NCI-H510A treated with DMSO at 0.1 percent for 48 hours (cell line): ENCODE results near the gene DHRS3.

Source experiments
- DNase-seq: peaks from one replicate; lab custom pipeline; 2025; lab: John Stamatoyannopoulos, UW

The DHRS3 gene

DNA sequence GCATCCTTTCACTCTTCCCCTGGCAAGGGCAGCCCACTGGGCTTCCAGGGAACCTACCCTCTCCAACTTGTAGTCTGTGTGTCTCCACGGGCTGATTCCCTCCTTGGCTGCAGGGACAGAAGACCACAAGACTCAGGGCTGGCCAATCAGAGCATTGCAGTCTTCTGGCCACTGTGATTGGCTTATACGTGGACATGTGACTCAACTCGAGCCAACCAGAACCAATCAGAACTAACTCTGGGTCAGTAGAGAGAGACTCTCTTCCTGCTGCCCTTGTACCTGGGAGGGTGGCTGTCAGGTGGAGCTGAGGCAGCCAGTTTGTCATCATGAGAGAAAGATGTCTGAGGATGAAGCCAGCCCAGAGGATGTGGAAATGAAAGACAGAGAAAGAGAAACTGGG, 64.0 kb downstream of the DHRS3 start:
- DNase-seq: no peak

DNA sequence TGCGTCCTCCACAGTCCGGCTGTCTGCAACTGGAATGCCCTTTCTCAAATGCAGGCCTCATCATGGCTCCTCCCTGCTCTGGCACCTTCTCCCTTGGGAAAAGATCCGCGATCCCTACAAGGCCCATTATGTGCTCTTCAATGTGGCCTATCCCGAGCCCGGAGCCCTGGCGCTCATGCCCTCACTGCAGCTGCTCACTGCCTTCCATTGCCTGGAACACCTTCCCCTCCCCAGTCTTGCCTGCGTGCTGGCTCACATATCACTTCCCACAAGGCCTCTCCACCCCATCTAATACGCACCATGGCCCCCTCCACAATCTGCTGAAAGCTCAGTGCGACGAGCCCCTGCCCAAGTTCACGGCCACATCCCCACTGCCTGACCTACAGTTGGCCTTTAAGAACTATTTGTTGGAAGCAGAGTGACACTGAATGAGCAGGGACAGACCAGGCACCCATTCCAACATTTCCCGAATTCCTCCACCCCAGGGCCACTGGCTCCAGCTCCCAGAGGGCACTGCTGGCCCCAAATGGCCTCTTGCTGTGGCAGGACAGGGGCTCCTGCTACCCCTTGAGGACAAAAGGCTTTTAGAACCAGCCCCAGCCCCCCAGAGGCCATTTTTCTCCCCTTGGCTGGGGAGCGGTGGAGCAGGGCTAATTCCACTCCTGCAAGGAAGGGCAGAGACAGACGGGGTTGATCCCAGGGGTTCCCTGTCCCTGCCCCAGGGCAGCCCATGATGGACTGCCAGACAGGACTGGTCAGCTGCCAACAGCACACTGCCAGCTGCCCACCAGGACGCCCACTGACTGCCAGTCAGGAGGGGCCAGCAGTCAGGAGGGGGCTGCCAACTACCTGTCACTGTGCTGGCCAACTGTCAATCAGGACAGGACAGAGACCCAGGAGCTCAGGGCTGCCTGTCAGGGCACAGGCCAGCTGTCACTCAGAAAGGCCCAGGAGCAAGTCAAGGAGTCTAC, 64.8 kb downstream of the DHRS3 start:
- DNase-seq: no peak

- no peak for DNase-seq
Observed at GRCh38 chr1:12552111-12552888, 65.7 kb downstream of the DHRS3 start.

DNA sequence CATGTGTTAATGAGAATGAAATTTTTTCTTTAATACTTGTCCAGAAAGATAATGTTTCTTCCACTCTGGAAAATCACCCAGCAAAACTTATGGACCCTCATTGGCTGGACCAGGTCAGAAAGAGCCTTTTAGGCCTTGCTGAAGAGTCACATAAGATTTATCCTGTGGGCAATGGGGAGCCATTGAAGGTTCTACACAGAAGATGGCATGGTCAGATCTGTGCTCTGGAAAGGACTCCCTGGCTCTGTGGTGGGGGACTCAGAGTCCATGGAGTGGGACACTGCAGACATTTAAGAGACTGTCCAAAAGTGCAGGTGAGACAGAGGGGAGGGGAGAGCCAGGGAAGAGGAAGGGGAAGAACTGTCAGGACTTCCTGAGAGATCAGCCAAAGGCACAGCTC, 66.4 kb downstream of the DHRS3 start:
- no peak for DNase-seq

- DNase-seq: peak; percentile 31
Observed at GRCh38 chr1:12549460-12550349, 68.3 kb downstream of the DHRS3 start.

- no peak for DNase-seq
Observed at GRCh38 chr1:12548973-12549459, 69.0 kb downstream of the DHRS3 start.

DNA sequence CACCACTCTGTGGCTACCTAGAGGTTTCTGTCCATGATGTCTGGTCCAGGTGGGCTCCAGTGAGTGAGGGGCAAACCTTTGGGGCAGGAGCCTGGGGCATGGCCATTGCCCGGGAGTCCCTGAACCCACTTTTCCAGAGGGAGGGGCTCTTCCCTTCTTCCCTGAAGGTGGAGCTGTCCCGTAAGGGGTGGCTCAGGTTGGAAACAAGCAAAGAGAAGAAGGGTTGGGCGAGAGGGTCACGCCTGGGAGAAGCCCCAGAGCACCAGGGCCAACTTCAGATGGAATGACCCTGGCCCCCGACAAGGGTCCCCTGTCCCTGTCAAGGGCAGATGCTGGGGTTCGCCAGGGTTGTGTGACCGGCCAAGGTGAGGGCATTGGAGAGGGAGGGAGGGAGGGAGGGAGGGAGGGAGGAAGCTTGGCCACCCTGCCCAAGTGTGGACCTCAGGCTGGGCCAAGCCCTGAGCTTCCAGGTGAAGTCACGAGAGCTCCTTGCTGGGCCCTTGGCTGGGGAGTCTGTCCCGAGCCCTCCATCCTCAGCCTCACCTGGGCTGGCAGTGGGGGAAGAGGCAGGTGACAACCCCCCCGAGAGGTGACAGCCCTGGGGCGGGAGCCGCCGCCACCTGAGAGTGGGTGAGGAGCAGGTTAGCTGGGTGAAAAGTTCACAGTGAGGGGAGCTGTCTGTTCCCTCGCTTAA, 69.6 kb downstream of the DHRS3 start:
- DNase-seq: no peak

- DNase-seq: no peak
Observed at GRCh38 chr1:12547586-12548225, 70.3 kb downstream of the DHRS3 start.

DNA sequence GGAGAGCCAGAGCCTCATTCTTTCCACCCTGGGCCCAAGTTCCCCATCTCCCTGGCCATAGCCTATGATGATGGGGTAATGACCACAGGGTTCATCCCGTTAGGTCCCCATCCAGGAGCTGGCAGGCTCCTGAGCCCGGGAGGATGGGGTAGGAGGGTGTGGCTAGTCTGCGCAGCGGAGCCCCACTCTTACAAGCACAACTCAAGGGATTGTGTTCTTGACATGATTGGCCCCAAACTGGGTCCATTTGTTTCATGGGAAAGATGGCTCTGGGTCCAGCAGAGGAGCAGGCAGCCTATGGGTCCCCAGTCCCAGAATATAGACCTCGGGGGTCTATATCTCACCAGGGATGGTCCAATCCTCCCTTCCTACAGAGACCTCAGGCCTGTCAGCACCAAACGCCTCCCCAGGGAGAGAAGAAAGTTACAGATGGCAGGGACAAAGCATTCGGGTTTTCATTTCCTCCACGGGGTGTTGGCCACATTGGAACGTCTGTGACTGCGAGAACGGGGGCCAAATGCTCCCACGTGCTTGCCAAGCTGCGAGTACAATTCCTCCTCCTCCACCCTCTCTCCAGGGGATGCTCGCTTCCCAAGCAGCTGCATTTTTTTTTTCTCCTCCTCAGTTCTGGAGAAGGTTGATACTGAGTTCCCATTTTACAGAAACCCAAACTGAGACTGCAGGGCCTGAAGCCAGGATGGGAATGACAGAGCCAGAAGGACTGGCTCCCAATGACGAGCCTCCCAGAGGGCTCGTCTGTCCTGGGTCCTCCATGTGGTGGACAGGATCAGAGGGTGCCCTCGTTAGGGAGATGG, 71.0 kb downstream of the DHRS3 start:
- no peak for DNase-seq

DNA sequence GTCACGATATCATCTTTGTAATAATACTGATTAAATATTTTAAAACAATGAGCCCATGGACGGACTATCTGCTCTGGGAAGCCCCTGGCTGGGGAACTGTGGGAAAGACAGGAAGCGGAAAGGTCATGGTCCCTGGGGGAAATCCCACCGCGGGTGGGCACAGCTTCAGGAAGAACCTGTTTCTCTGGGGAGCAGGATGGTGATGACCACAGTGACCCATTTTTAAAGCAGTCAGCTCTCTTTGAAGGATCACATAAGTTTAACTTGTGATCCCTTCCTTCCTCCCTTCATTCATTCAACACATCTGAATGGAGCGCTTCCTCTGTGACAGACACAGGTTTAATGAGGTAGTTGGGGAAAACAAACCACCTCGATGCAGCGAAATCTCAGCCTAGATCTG, 73.0 kb downstream of the DHRS3 start:
- DNase-seq: no peak

GRCh38 chr1:12544357-12544756, 73.7 kb downstream of the DHRS3 start:
- DNase-seq: no peak

DNA sequence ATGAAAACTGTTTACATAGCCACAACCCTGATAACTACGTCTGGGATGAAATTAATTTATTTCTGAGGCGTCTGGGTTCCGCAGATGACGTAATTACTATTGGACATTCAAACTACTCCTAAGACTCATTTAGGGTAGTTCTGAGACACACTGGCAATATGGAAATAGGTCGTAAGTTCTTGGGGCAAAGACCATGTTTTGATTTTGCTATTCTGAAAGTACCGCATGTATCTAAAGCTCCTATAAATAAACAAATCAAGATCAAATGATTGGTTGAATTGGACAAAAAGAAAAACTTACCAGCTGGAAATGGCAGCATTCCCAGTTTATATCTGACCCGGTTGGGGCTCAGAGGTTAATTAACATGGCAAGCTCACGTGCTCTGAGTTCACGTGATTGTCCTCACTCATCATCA, 74.3 kb downstream of the DHRS3 start:
- no peak for DNase-seq

GRCh38 chr1:12542616-12543592, 75.1 kb downstream of the DHRS3 start:
- DNase-seq: no peak

DNA sequence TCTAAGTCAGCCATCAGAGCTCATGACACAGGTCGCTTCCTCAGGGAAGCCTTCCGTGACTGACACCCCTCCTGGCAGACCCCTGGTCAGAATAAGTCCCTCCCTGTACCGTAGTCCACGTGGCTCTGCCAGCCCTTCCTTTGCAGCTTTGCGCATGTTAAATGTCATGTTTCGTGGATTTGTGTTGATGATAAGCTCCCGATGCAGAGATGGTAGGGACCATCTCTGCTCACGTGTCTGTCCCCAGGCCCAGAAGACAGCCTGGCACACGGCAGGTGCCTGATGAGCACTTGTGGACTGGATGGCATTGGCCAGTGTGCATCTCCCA, 75.9 kb downstream of the DHRS3 start:
- DNase-seq: no peak

- DNase-seq: no peak
Observed at GRCh38 chr1:12541274-12542137, 76.5 kb downstream of the DHRS3 start.

DNA sequence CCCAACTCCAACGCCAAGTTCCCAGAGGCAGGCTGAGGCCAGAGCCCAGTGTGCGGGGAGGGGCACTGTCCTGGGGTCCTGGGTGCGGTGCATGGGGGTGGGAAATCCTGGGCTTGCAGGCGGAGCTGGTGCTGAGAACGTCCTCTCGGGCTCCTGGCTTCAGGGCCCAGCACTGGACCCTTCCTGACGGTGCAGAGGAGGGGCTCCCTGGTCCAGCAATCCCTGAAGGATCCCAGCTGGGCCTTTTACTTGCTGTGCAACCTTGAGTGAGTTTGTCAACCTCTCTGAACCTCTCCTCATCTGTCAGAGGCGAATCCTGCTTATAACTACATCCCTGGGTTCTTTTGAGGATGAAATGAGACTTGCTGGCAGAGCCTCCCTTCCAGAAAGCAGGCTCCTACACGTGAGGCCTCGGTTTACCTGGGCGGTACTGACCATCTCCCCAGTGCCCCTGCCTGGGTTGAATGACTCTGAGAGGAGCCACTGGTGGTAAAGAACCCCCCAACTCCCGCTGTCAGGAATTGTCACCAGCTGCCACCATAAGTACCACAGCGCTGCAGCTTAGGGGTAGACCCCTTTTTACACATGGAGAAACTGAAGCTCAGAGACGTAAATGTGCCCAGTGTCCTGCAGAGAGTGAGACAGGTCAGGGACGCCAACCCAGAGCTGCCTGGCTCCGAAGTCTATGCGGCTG, 77.3 kb downstream of the DHRS3 start:
- no peak for DNase-seq
